Measurements from ENCODE around the gene RGS19. TPM values are rescaled to one million over a fixed set of nuclear protein-coding genes. Genes with fewer than 3 reads are reported as not detected.

Gene RGS19
- total RNA-seq, 1 experiment from 2014 or later, result 18.5 TPM

- H3K27ac ChIP-seq, result no peak overlapping the region
Measured at GRCh38 chr20:64071341-64072332, 7.7 kb downstream of the RGS19 start.

GRCh38 chr20:64070244-64070993, 8.9 kb downstream of the RGS19 start:
- no peak for DNase-seq (ENCODE audit: low read depth in 1 of 2, low spot score in 2 of 2)
- Histone ChIP-seq H3K27ac (peak overlapping the region; percentile 33; the same call in 1 of the 2 replicates), H3K36me3 (peaks cover 79% of the 10 kb centered on the region), H3K4me1 (replicated peaks) (peaks cover 63% of the 10 kb centered on the region), H3K9me3 (replicated peaks) (no peaks in the 10 kb centered on the region), H3K27me3 (replicated peaks) (no peaks in the 10 kb centered on the region), H3K4me3 (no peak overlapping the region)

More at GRCh38 chr20:64071341-64072332, 7.7 kb downstream of the RGS19 start:
- Histone ChIP-seq H3K36me3 (peaks cover 78% of the 10 kb centered on the region), H3K4me1 (replicated peaks) (peaks cover 51% of the 10 kb centered on the region), H3K27me3 (replicated peaks) (no peaks in the 10 kb centered on the region), H3K9me3 (replicated peaks) (no peaks in the 10 kb centered on the region), H3K4me3 (no peak overlapping the region)
- no peak for DNase-seq (ENCODE audit: low read depth in 1 of 2, low spot score in 2 of 2)

- peak overlapping the region; percentile 33; the same call in 1 of the 2 replicates for H3K27ac ChIP-seq
- no peak overlapping the region for H3K4me3 ChIP-seq
- peak; percentile 79 to 88 for DNase-seq (ENCODE audit: low read depth in 1 of 2, low spot score in 2 of 2)
- peaks cover 79% of the 10 kb centered on the region for H3K36me3 ChIP-seq
- H3K9me3 ChIP-seq (replicated peaks), result no peaks in the 10 kb centered on the region
- H3K27me3 ChIP-seq (replicated peaks), result no peaks in the 10 kb centered on the region
- H3K4me1 ChIP-seq (replicated peaks), result peaks cover 65% of the 10 kb centered on the region
Measured at GRCh38 chr20:64069614-64070243, 9.6 kb downstream of the RGS19 start.

- H3K27ac ChIP-seq, result no peak overlapping the region
- DNase-seq (ENCODE audit: low read depth in 1 of 2, low spot score in 2 of 2), result no peak
- no peaks in the 10 kb centered on the region for H3K9me3 ChIP-seq (replicated peaks)
- no peak overlapping the region for H3K4me3 ChIP-seq
- H3K36me3 ChIP-seq, result peaks cover 77% of the 10 kb centered on the region
- peaks cover 65% of the 10 kb centered on the region for H3K4me1 ChIP-seq (replicated peaks)
- no peaks in the 10 kb centered on the region for H3K27me3 ChIP-seq (replicated peaks)
Measured at GRCh38 chr20:64069209-64069613, 10.1 kb downstream of the RGS19 start.

DNA sequence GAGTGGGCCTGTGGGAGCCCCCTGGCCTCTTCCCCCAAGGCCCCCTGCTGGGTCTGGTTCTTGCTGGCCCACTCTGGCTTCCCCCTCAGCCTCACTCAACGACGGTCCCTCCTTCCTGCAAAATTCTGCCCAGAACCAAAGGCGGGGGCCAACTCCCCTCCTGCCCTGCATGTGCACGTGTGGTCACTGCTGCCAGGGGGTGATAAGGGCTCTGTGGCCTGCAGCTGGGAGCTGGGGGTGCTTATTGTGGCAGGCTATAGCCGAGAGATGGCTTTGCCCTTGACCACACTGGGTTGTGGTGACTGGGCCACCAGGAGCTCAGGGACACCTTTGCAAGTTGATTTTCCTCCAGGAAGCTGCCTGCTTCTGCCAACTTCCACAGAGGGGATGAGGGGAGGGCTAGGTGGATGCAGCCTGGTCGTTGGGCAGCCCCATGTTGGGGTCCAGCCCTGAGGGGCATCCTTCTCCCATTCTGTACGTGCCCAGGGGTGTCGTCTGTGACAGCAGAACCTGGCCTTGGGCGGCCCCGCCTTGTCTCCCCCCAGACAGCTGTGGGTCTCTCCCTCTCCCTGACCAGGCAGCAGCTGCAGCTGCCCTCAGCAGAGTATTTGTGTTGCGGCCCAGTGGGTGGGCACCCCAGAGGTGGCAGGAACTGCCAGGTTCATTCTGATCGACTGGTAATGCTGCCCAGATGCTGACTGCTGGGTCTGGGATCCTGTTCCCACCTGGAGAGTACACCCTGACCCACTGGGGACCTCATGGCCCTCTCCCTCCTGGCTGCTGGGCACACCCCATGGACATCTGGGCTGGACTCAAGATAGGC, 10.7 kb downstream of the RGS19 start:
- peaks cover 69% of the 10 kb centered on the region for H3K4me1 ChIP-seq (replicated peaks)
- peaks cover 74% of the 10 kb centered on the region for H3K36me3 ChIP-seq
- H3K4me3 ChIP-seq, result no peak overlapping the region
- DNase-seq (ENCODE audit: low read depth in 1 of 2, low spot score in 2 of 2), result no peak
- H3K9me3 ChIP-seq (replicated peaks), result no peaks in the 10 kb centered on the region
- H3K27ac ChIP-seq, result no peak overlapping the region
- H3K27me3 ChIP-seq (replicated peaks), result no peaks in the 10 kb centered on the region

DNA sequence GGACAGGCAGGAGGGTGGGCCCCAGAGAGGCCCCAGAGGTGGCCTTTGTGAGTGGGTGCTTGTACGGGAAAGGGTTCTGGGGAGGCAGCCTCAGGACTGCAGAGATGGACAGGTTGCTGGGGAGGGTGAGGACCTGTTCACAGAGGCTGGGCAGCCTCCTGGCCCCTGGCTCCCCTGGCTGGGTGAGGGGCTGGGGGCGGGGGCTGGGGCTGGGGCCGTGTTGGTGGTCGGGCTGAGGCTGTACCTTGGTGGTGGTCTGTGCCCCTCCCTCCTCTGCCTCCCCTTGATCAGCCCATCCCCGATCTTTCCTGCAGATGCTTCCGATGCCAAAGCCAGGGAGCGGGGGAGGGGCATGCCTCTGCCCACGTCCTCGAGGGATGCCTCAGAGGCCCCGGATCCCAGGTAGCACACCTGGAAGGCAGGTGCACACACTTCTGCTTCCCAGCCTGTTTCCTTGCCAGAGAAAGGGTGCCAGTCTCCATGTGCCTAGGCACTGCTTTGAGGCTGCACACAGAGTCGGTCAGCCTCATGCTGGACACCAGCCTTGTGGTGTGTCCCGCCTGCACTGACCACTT, 11.5 kb downstream of the RGS19 start:
- Histone ChIP-seq H3K9me3 (replicated peaks) (no peaks in the 10 kb centered on the region), H3K4me3 (no peak overlapping the region), H3K27ac (no peak overlapping the region), H3K27me3 (replicated peaks) (no peaks in the 10 kb centered on the region), H3K4me1 (replicated peaks) (peaks cover 77% of the 10 kb centered on the region), H3K36me3 (peaks cover 74% of the 10 kb centered on the region)
- no peak for DNase-seq (ENCODE audit: low read depth in 1 of 2, low spot score in 2 of 2)

- Histone ChIP-seq H3K27ac (no peak overlapping the region), H3K9me3 (replicated peaks) (no peaks in the 10 kb centered on the region), H3K36me3 (peaks cover 74% of the 10 kb centered on the region), H3K27me3 (replicated peaks) (no peaks in the 10 kb centered on the region), H3K4me1 (replicated peaks) (peaks cover 84% of the 10 kb centered on the region), H3K4me3 (no peak overlapping the region)
- DNase-seq (ENCODE audit: low read depth in 1 of 2, low spot score in 2 of 2), result peak in 1 of 2 experiments; percentile 18
Measured at GRCh38 chr20:64067005-64067632, 12.2 kb downstream of the RGS19 start.

DNA sequence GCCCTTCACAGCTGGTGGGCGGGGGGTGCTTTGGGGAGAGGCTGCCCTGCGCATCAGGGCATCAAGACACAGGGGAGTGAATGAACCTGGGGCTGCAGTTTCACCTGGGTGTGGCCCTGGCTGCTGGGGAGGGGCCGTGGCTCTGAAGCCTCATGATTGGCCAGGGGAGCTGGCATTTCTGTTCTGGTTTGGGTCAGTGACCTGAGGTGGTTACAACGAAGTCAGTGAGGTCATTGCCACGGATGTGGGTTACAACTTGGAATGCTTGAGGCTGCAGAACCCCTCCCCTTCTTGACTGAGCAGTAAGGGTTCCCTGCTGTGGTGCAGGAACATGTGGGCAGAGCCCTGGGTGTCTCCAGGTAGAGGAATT, 13.4 kb downstream of the RGS19 start:
- Histone ChIP-seq H3K4me3 (no peak overlapping the region), H3K9me3 (replicated peaks) (no peaks in the 10 kb centered on the region), H3K4me1 (replicated peaks) (peaks cover 92% of the 10 kb centered on the region), H3K36me3 (peaks cover 71% of the 10 kb centered on the region), H3K27me3 (replicated peaks) (no peaks in the 10 kb centered on the region), H3K27ac (peak overlapping the region; percentile 44)
- peak; percentile 64 to 78 for DNase-seq (ENCODE audit: low read depth in 1 of 2, low spot score in 2 of 2)

DNA sequence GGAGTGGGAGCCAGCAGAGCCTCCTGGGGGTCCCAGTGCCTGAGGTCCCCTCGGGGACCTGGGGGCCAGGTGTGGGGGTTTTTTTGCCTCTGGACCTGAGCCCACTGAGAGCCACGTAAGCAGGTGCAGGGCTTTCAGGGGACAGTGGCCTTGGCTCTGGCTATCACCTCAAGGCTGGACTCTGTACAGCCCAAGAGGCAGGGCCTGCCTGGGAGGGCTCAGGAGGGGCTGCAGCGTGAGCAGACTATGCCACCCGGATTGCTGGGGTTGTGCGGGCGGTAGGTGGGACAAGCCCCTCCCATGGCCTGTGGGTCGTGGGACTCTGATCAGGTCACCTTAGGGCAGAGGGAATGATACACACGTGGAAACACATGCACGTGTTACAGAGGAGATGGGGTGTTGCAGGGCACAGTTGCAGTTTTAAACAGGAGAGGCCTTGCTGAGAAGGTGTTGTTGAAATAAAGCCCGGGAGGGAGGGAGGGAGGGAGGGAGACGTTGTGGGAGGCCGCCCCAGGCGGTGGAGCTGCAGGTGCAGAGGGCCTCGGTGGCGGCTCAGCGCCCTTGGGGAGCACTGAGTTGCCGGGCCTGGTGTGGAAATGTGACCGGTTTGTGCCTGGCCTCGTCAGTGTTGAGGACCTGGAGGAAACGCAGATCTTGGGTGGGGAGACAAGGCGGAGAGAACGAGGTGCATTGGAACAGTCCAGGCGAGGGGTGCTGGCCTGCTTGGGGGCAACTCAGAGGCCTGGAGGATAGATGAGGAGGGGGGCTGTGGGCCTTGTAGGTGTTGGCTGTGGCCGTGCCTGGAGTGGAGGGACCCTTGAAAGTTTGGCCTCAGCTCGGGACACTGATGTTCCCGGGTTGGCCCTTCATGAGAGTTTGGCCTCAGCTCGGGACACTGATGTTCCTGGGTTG, 14.0 kb downstream of the RGS19 start:
- no peaks in the 10 kb centered on the region for H3K27me3 ChIP-seq (replicated peaks)

GRCh38 chr20:64064145-64064698, 15.1 kb downstream of the RGS19 start:
- Histone ChIP-seq H3K36me3 (peaks cover 67% of the 10 kb centered on the region), H3K27ac (peak overlapping the region; percentile 44), H3K9me3 (replicated peaks) (no peaks in the 10 kb centered on the region), H3K4me1 (replicated peaks) (peaks cover 76% of the 10 kb centered on the region), H3K27me3 (replicated peaks) (no peaks in the 10 kb centered on the region), H3K4me3 (peak overlapping the region; percentile 74)
- DNase-seq (ENCODE audit: low read depth in 1 of 2, low spot score in 2 of 2), result peak; percentile 87

More for the DNA sequence above, 14.0 kb downstream of the RGS19 start:
- Histone ChIP-seq H3K27ac (peak overlapping the region; percentile 44), H3K9me3 (replicated peaks) (no peaks in the 10 kb centered on the region), H3K4me3 (no peak overlapping the region), H3K36me3 (peaks cover 66% of the 10 kb centered on the region), H3K4me1 (replicated peaks) (peaks cover 87% of the 10 kb centered on the region)
- DNase-seq (ENCODE audit: low read depth in 1 of 2, low spot score in 2 of 2), result peak in 1 of 2 experiments; percentile 37

DNA sequence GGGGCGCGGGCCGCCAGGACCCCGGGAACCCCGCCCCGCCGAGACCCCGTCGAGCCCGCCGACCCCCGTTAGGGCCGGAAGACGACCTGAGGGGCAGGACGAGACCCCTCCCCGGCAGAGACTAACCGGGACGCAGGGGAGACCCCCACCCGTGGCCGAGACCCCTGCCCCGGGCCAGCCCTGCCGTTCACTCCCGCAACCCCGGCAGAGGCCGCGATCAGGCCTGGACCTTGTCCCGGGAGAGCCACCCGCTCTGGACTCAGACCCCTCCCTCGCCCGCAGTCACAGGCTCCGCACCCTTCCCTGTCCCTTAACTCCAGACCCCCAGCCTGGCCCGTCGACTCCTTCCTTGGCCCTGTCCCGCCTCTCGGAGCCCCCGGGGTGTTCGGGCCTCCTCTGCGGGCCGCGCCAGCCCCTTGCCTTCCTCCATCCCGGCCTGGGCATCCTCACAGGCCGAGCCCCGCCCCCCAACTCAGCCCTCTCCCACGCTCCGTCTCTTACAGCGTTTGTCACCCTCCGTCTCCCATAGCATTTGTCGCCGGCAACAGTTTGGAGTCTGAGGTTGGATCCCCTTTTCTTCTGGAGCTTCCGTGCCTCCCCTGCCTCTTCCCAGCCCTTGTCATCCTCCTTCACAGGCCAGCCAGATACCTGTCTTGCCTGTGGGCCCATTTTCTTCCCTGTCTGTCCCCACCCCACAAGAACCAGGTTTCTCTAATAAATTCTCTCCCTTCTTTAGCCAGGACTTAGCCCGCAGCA, 15.8 kb downstream of the RGS19 start:
- H3K9me3 ChIP-seq (replicated peaks), result no peaks in the 10 kb centered on the region
- H3K27me3 ChIP-seq (replicated peaks), result no peaks in the 10 kb centered on the region
- DNase-seq (ENCODE audit: low read depth in 1 of 2, low spot score in 2 of 2), result no peak
- peak overlapping the region; percentile 74 for H3K4me3 ChIP-seq
- H3K27ac ChIP-seq, result peak overlapping the region; percentile 44
- H3K36me3 ChIP-seq, result peaks cover 67% of the 10 kb centered on the region
- H3K4me1 ChIP-seq (replicated peaks), result peaks cover 72% of the 10 kb centered on the region
